Cardiac fibroblast (primary cell): ENCODE results near the gene RAD51AP1.
A peak's percentile ranks its signal among the peaks of the same experiment; 100 is the strongest.
"Not testable (repeated sequence)": the region's sequence is repeated elsewhere in the genome, so short reads cannot be mapped to it uniquely, and the experiment has no call there.

ENCODE experiments used
- DNase-seq, 2 donors: peaks; one replicate each; pipeline versions ENCODE4 v3.0.0 to v3.0.0-alpha.2; 2010; ENCODE audit warnings: low read depth in 2 of 2
- H3K4me3 ChIP-seq, 2 donors: replicated peaks in 1 of 2; 1 replicate in 1 of 2; 2 replicates in 1 of 2; pipeline ENCODE4 v1.5.1; 2011; ENCODE audit warnings: low read depth in 2 of 2, low read length in 2 of 2, mild to moderate bottlenecking in 2 of 2, moderate library complexity in 1 of 2
- CTCF ChIP-seq: IDR thresholded peaks from one replicate; pipeline ENCODE4 v1.5.1; 2011; ENCODE audit warnings: low read depth, mild to moderate bottlenecking, low read length, inconsistent platforms

Gene RAD51AP1

GRCh38 chr12:4506430-4506829 lies 32.3 kb upstream of the RAD51AP1 start:
- no peak for DNase-seq
- no peak for TF ChIP-seq CTCF
- H3K4me3 ChIP-seq, result no peak overlapping the region

GRCh38 chr12:4506870-4507269 lies 31.8 kb upstream of the RAD51AP1 start:
- no peak overlapping the region for H3K4me3 ChIP-seq
- TF ChIP-seq CTCF, result no peak
- DNase-seq, result peak; percentile 7 to 50

GRCh38 chr12:4508503-4508902 lies 30.2 kb upstream of the RAD51AP1 start:
- not testable (repeated sequence) for DNase-seq, H3K4me3 ChIP-seq

GRCh38 chr12:4509269-4509668 lies 29.4 kb upstream of the RAD51AP1 start:
- not testable (repeated sequence) for DNase-seq, H3K4me3 ChIP-seq

GRCh38 chr12:4518106-4518728 lies 20.5 kb upstream of the RAD51AP1 start:
- no peak for TF ChIP-seq CTCF
- no peak overlapping the region for H3K4me3 ChIP-seq
- DNase-seq, result peak; percentile 54 to 74

- not testable (repeated sequence) for H3K4me3 ChIP-seq, DNase-seq
Observed at GRCh38 chr12:4523443-4523842, 15.2 kb upstream of the RAD51AP1 start.

- DNase-seq, result peak; percentile 17 to 45
- no peak overlapping the region for H3K4me3 ChIP-seq
- TF ChIP-seq CTCF, result peak; percentile 36
Observed at GRCh38 chr12:4526923-4527546, 11.7 kb upstream of the RAD51AP1 start.

- TF ChIP-seq CTCF, result no peak
- H3K4me3 ChIP-seq, result no peak overlapping the region
- DNase-seq, result no peak
Observed at GRCh38 chr12:4530160-4530559, 8.5 kb upstream of the RAD51AP1 start.
